ENCODE data around the gene UPB1.

UPB1 gene

GRCh38 chr22:24564376-24565058 lies 69.4 kb downstream of the UPB1 start:
- no peak for DNase-seq (ENCODE audit: low read depth, low spot score)

- no peak for DNase-seq (ENCODE audit: low read depth, low spot score)
These were observed 69.9 kb downstream of the UPB1 start for GRCh38 chr22:24565077-24565476.

GRCh38 chr22:24566899-24567511 lies 71.9 kb downstream of the UPB1 start:
- DNase-seq (ENCODE audit: low read depth, low spot score): no peak

GRCh38 chr22:24567668-24568067 lies 72.5 kb downstream of the UPB1 start:
- no peak for DNase-seq (ENCODE audit: low read depth, low spot score)

GRCh38 chr22:24571266-24571665 lies 76.1 kb downstream of the UPB1 start:
- no peak for DNase-seq (ENCODE audit: low read depth, low spot score)

- no peak for DNase-seq (ENCODE audit: low read depth, low spot score)
These were observed 81.6 kb downstream of the UPB1 start for GRCh38 chr22:24576778-24577177.

All from ELF-1 (cell line).